Nephron progenitor cell (in vitro differentiated cells): ENCODE results near the gene RNF14.
A peak's percentile ranks its signal among the peaks of the same experiment; 100 is the strongest.
"Not testable (repeated sequence)": the region's sequence is repeated elsewhere in the genome, so short reads cannot be mapped to it uniquely, and the experiment has no call there.

Source experiments
- DNase-seq: peaks from one replicate; pipeline ENCODE4 v3.0.0; 2021
- H3K27ac Mint-ChIP-seq: 2 replicates; pipeline ENCODE4 v1.8.0; 2021; ENCODE audit warnings: mild to moderate bottlenecking, moderate library complexity, mixed read lengths
- H3K27me3 Mint-ChIP-seq: 2 replicates; pipeline ENCODE4 v1.8.0; 2021; ENCODE audit warnings: mild to moderate bottlenecking, low read depth, mixed read lengths; ENCODE audit not compliant: poor library complexity
- H3K36me3 Mint-ChIP-seq: 2 replicates; pipeline ENCODE4 v1.8.0; 2021; ENCODE audit warnings: low read depth, mixed read lengths
- H3K4me1 Mint-ChIP-seq: 2 replicates; pipeline ENCODE4 v1.8.0; 2021; ENCODE audit warnings: mixed read lengths
- H3K4me3 Mint-ChIP-seq: 2 replicates; pipeline ENCODE4 v1.8.0; 2021; ENCODE audit warnings: mild to moderate bottlenecking, moderate library complexity, mixed read lengths
- H3K9me3 Mint-ChIP-seq: 2 replicates; pipeline ENCODE4 v1.8.0; 2021; ENCODE audit warnings: mild to moderate bottlenecking, moderate library complexity, mixed read lengths
- CTCF ChIP-seq: fragments of 200-600 bp; sonication (generic); IDR thresholded peaks from 2 replicates; pipeline ENCODE4 v1.5.0; 2021; ENCODE audit warnings: antibody characterized with exemption

RNF14 gene

GRCh38 chr5:142034994-142035393 lies 66.1 kb downstream of the RNF14 start:
- H3K36me3 Mint-ChIP-seq, result no peaks in the 10 kb centered on the region
- peaks cover 3% of the 10 kb centered on the region for H3K9me3 Mint-ChIP-seq
- peaks cover 22% of the 10 kb centered on the region for H3K27me3 Mint-ChIP-seq
- H3K4me3 Mint-ChIP-seq, result no peak overlapping the region
- no peak for TF ChIP-seq CTCF
- no peak for DNase-seq
- H3K4me1 Mint-ChIP-seq, result peaks cover 14% of the 10 kb centered on the region
- H3K27ac Mint-ChIP-seq, result no peak overlapping the region

GRCh38 chr5:142036918-142037317 lies 68.0 kb downstream of the RNF14 start:
- peaks cover 19% of the 10 kb centered on the region for H3K27me3 Mint-ChIP-seq
- H3K9me3 Mint-ChIP-seq, result peaks cover 3% of the 10 kb centered on the region
- peaks cover 14% of the 10 kb centered on the region for H3K4me1 Mint-ChIP-seq
- no peak for TF ChIP-seq CTCF
- no peak overlapping the region for H3K27ac Mint-ChIP-seq
- no peak overlapping the region for H3K4me3 Mint-ChIP-seq
- DNase-seq, result no peak
- H3K36me3 Mint-ChIP-seq, result no peaks in the 10 kb centered on the region

- Mint-ChIP-seq H3K27me3 (peaks cover 15% of the 10 kb centered on the region), H3K4me1 (peaks cover 14% of the 10 kb centered on the region)
- not testable (repeated sequence) for H3K27ac Mint-ChIP-seq, H3K4me3 Mint-ChIP-seq, H3K36me3 Mint-ChIP-seq, H3K9me3 Mint-ChIP-seq, DNase-seq
Observed at GRCh38 chr5:142037599-142037998, 68.7 kb downstream of the RNF14 start.

GRCh38 chr5:142038735-142039134 lies 69.8 kb downstream of the RNF14 start:
- Mint-ChIP-seq H3K36me3 (no peaks in the 10 kb centered on the region), H3K4me3 (no peak overlapping the region), H3K27me3 (peaks cover 10% of the 10 kb centered on the region), H3K9me3 (peaks cover 3% of the 10 kb centered on the region), H3K4me1 (peaks cover 10% of the 10 kb centered on the region), H3K27ac (peak overlapping the region; percentile 20)
- DNase-seq, result no peak
- TF ChIP-seq CTCF, result no peak
